ENCODE data around the gene RELCH. TPM values are rescaled to one million over a fixed set of nuclear protein-coding genes. Genes with fewer than 3 reads are reported as not detected.

RELCH gene
- total RNA-seq, 1 experiment from 2014 or later = 18.3 TPM

- no peak for DNase-seq (ENCODE audit: low read depth)
Observed at GRCh38 chr18:62189208-62189607, 2.2 kb downstream of the RELCH start.

- no peak for DNase-seq (ENCODE audit: low read depth)
Observed at GRCh38 chr18:62196079-62196478, 9.0 kb downstream of the RELCH start.

DNA sequence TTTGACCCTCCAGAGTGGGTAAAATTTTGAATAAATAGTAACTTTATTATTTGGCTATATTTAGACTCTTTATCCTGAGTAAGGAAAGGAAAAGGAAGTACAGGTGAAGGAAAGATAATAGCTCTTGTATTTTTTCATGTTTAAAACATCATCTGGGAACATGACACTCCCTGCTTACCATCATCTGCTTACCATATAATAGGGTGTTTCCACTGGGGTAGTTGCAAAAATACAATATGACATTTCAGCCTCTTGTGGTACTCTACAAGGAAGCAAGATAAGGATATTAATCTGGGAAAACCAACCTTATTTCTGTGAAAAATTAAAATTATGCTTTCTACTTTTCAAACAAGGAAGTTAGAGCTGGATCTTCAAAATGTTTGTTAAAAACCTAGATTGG lies 9.9 kb downstream of the RELCH start:
- DNase-seq (ENCODE audit: low read depth) = no peak

GRCh38 chr18:62198259-62198658 lies 11.2 kb downstream of the RELCH start:
- DNase-seq (ENCODE audit: low read depth) = no peak

DNA sequence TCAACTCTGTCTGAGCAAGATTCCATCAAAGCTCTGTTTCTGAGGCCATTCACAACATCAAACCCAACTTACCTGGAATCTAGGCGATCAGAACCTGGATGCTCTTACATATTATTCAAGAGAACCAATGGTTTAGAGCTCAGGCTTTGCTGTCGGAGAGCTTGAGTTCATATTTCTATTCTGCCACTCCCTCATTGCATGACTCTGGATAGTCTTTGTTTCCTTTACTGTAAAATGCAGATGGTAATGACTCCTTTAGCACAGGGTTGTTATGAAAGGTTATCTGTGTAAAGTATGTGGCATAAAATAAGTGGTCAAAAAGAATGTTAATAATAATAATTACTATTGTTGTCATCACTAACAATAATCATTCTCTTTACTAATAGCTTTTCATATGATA lies 12.6 kb downstream of the RELCH start:
- DNase-seq (ENCODE audit: low read depth) = no peak

DNA sequence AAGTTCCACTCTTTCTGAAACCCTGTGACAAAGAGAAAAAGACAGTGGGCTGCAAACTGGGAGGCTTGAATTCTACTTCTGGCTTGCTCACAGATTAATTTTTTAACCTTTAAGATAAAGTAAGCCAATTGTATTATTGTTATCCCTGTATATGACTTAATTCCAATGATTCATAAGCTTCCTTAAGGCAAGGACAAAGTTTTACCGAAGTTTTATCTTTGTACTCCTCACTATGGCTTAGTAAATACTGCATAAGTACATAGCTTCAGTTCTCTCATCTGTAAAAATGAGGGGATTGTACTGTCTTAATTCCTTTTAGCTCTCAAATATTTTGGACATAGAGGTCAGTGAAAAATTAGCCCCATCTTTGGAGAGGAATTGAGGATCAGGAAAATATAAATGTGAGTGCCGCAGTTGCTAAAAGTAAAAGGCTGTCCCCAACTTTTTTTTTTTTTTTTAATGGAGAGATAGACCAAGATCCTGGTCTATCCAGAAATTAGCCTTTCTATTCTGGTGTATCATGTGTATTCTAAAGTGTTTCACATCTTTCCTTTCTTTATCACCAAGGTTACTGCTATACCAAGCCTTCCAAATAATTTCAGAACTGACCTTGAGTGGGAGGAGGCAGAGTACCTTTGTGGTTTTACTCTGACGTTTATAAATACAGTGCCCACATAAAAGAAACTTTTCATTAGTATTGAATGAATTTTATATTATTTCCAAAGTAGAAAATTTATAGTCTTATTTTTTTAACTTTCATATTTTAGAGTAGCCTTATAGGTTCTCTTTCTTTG lies 13.3 kb downstream of the RELCH start:
- no peak for DNase-seq (ENCODE audit: low read depth)

- DNase-seq (ENCODE audit: low read depth) = no peak
Observed at GRCh38 chr18:62201870-62202269, 14.8 kb downstream of the RELCH start.

DNA sequence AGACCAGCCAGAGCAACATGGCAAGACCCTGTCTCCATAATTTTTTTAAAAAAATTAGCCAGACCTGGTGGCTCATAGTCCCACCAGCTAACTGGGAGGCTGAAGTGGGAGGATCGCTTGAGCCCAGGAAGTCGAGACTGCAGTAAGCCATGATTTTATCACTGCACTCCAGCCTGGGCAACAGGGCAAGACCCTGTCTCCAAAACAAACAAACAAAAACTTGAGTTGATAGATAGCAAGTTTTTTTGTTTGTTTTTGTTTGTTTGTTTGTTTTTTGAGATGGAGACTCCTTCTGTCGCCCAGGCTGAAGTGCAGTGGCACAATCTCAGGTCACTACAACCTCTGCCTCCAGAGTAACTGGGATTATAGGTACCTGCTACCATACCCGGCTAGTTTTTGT lies 18.8 kb downstream of the RELCH start:
- no peak for DNase-seq (ENCODE audit: low read depth)

- DNase-seq (ENCODE audit: low read depth) = no peak
Observed at GRCh38 chr18:62206593-62206992, 19.5 kb downstream of the RELCH start.

DNA sequence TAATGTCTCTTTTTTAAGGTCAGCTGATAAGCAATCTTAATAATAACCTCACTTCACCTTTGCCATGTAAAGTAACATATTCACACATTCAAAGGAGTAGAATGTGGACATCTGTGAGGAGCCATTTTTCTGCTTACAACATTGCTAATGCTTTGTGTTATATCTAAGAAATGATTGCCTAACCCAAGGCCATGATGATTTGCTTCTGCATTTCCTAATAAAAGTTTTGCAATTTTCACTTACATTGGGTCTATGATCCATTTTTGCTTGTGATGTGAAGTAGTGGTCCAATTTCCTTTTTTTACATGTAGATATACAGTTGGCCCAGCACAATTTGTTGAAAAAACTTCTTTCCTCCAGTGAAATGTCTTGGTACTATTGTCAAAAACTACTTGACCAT lies 22.0 kb downstream of the RELCH start:
- no peak for DNase-seq (ENCODE audit: low read depth)

DNA sequence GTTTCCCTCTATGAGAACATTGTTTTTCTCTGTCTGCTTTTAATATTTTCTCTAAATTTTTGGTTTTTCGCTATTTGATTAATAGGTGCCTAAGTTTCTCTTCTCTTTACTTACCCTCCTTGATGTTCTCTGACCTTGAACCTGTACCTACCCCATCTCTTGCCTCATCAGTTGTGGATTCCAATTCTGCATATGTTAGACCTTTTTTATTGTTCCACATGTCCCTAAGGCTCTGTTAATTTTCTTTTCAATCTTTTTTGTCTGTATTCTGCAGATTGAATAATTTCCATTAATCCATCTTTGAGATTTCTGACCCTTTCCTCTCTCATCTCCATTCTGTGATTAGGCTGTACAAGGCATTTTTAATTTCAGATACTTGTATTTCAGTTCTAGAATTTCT lies 23.1 kb downstream of the RELCH start:
- DNase-seq (ENCODE audit: low read depth) = no peak

- DNase-seq (ENCODE audit: low read depth) = no peak
Observed at GRCh38 chr18:62211325-62211828, 24.3 kb downstream of the RELCH start.

DNA sequence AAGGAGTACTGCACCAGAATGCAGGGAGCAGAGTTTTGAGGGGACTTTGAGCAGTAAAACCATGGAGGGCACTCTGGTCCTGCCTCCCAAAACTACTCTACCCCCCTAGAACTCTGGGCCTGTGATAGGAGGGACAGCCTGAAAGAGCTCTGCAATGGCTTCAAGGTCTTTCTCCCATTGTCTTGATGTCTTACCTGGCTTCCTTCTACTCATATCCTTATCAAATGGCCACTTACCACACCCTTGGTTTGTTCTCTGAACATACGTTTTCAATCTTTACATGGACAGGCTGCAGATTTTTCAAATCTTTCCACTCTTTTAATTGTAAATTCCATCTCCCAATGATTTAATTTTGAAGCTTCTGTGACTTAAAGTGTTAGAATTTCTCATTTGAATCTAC lies 27.7 kb downstream of the RELCH start:
- no peak for DNase-seq (ENCODE audit: low read depth)

DNA sequence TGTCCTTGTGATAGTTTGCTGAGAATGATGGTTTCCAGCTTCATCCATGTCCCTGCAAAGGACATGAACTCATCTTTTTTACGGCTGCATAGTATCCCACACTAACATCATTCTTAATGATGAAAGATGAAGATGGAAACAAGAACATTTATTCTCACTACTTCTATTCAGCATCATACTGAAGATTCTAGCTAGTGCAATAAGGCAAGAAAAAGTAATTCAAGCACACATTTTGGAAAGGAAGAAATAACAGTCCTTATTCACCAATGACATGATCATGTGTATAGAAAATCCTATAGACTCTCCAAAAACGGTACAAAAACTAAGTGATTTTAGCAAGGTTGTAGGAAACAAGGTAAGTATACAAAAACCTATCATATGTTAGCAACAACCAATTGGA lies 37.2 kb downstream of the RELCH start:
- DNase-seq (ENCODE audit: low read depth) = no peak

DNA sequence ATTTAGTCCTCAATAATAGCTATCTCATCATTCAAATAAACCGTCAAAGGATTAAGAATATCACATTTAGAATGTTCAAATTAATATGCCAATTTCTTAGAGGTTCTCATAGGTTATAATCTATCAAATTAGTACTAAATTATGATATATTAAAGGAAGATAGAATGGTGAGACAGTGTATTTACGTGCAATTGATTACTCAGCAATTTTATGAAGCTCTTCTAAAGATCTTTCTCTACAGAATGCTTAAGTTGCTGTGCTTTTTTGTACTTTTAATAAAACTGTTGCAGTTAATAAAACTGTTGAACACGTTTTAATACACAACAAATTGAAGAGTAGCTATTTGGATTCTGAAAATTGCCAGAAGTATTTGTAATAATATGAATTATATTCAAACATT lies 39.0 kb downstream of the RELCH start:
- no peak for DNase-seq (ENCODE audit: low read depth)

GRCh38 chr18:62236252-62236651 lies 49.2 kb downstream of the RELCH start:
- no peak for DNase-seq (ENCODE audit: low read depth)

GRCh38 chr18:62239475-62239874 lies 52.4 kb downstream of the RELCH start:
- DNase-seq (ENCODE audit: low read depth) = no peak

DNA sequence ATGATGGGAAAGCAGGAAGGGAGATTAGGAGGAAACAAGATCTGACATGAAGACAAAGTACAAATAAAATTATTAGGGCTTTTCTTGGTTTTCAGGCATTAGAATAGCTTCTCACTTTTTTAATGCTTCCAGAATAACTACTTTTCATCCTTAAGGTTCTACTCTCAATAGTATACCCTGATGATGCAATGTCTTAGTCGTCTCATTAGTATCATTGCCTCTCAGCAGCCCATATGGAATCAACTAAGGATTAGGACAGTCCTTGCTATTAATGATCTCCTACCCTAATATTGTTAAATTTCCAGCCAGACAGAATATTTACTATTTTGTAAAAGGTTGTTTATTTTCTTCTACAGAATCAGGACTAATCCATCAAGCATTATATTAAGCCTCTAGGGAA lies 55.9 kb downstream of the RELCH start:
- no peak for DNase-seq (ENCODE audit: low read depth)

GRCh38 chr18:62245177-62245576 lies 58.1 kb downstream of the RELCH start:
- no peak for DNase-seq (ENCODE audit: low read depth)

DNA sequence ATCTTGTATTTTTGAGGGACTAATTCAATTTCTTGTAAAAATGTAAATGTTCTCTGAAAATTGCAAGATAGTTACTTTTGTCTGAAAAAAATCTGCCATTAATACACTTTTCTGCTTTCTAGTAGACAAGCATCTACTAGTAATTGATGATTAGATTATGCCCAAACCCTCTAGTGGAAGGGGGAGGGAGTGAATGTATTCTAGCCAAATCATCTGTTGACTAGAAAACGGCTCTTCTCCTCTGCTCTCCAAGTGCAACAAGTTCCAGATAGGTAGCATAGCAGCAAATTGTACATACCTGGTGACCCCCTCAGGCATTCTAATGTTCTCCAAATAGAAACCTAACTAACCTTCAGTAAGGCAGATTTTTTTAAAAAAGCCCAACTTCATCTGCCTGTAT lies 58.6 kb downstream of the RELCH start:
- no peak for DNase-seq (ENCODE audit: low read depth)

- DNase-seq (ENCODE audit: low read depth) = no peak
Observed at GRCh38 chr18:62248313-62248712, 61.3 kb downstream of the RELCH start.

DNA sequence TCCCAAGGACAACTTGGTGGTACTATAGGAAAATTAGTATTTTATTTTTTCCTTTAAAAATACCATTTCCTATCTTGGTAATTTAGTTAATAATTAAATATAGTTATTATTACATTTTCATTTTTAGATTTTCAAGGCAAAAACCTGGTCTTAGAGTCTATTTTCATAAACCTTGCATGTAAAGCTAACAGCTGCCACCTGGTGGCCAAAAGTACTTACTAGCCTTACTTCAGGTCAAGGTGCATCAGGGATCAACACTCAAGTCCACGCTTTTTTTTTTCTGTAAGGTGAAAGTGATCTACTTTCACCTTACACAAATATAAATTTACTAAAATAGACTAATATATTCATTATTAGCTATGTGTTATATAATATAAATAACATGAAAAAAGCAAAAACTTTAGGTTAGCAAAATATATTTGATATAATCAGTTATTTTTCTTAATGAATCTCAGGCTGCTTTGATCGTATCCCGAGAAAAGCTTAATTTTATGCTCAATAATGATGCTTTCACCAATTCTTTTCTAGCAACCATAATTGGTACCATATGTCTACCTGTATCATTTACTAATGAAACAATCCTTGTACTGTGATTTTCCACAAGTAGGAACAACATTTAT lies 62.5 kb downstream of the RELCH start:
- DNase-seq (ENCODE audit: low read depth) = peak; percentile 43

DNA sequence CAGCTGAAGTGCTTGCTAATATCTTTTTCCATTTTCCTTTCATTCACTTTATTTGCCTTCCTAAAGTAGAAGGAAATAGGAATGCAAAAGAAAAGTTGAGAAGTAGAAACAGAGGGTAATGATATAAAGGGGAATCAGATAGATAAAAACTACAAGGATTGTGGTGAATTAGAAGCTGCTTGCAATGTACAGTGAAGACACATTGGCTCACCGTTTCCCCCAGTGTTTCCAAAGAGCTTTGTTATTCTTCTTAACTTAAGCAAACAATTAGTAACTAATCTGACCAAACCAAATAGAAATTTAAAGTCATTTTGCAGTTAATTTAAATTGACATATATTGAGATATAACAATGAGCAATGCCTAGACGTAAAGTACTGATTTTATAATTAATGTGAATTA lies 63.4 kb downstream of the RELCH start:
- DNase-seq (ENCODE audit: low read depth) = no peak
